HG03521 (cell line): Measurements from ENCODE around the gene C11orf54.
A peak's percentile ranks its signal among the peaks of the same experiment; 100 is the strongest.
"Not testable (repeated sequence)": the region's sequence is repeated elsewhere in the genome, so short reads cannot be mapped to it uniquely, and the experiment has no call there.

Source experiments
- ATAC-seq: cut with Tn5 transposase; IDR thresholded peaks from one replicate; pipeline ENCODE4 v1.9.1; 2021; ENCODE audit warnings: mild to moderate bottlenecking, moderate library complexity; ENCODE audit not compliant: unreplicated experiment

The C11orf54 gene

GRCh38 chr11:93733474-93733873 is 8.0 kb upstream of the C11orf54 start:
- ATAC-seq, result no peak

- no peak for ATAC-seq
Measured at GRCh38 chr11:93734427-93735222, 6.8 kb upstream of the C11orf54 start.

GRCh38 chr11:93735627-93736026 is 5.8 kb upstream of the C11orf54 start:
- ATAC-seq, result no peak

GRCh38 chr11:93736129-93736528 is 5.3 kb upstream of the C11orf54 start:
- no peak for ATAC-seq

GRCh38 chr11:93737904-93738612 is 3.4 kb upstream of the C11orf54 start:
- no peak for ATAC-seq

GRCh38 chr11:93738647-93739081 is 2.8 kb upstream of the C11orf54 start:
- ATAC-seq, result no peak

- no peak for ATAC-seq
Measured at GRCh38 chr11:93740031-93740729, 1.3 kb upstream of the C11orf54 start.

GRCh38 chr11:93740730-93741093 is 760 bp upstream of the C11orf54 start:
- peak; percentile 29 for ATAC-seq

- peak; percentile 2 for ATAC-seq
Measured at GRCh38 chr11:93741882-93742226, 382 bp downstream of the C11orf54 start.

- ATAC-seq, result no peak
Measured at GRCh38 chr11:93743291-93743690, 1.8 kb downstream of the C11orf54 start.

- ATAC-seq, result no peak
Measured at GRCh38 chr11:93744669-93745004, 3.2 kb downstream of the C11orf54 start.

- ATAC-seq, result not testable (repeated sequence)
Measured at GRCh38 chr11:93745005-93745755, 3.7 kb downstream of the C11orf54 start.

GRCh38 chr11:93746101-93746500 is 4.6 kb downstream of the C11orf54 start:
- no peak for ATAC-seq

GRCh38 chr11:93747122-93747521 is 5.7 kb downstream of the C11orf54 start:
- peak; percentile 76 for ATAC-seq

- ATAC-seq, result no peak
Measured at GRCh38 chr11:93751001-93751400, 9.5 kb downstream of the C11orf54 start.

- no peak for ATAC-seq
Measured at GRCh38 chr11:93753241-93753640, 11.8 kb downstream of the C11orf54 start.

GRCh38 chr11:93756748-93757147 is 15.3 kb downstream of the C11orf54 start:
- no peak for ATAC-seq

GRCh38 chr11:93757301-93757700 is 15.8 kb downstream of the C11orf54 start:
- no peak for ATAC-seq

GRCh38 chr11:93757924-93758865 is 16.7 kb downstream of the C11orf54 start:
- no peak for ATAC-seq

GRCh38 chr11:93759123-93759522 is 17.7 kb downstream of the C11orf54 start:
- ATAC-seq, result not testable (repeated sequence)
